H1 (cell line): ENCODE results near the gene PDE8A. TPM values are rescaled to one million over a fixed set of nuclear protein-coding genes. Genes with fewer than 3 reads are reported as not detected.

Experiments used
- CTCF ChIA-PET: fragments of 300-600 bp; sonication (Branson Sonifier 250); formaldehyde crosslinking; loops from one replicate; lab custom pipeline; 2021; ENCODE audit not compliant: partially characterized antibody; lab: Charles Lee
- POLR2A ChIA-PET: fragments of 300-600 bp; sonication (Branson Sonifier 250); formaldehyde crosslinking; loops from one replicate; lab custom pipeline; 2021; ENCODE audit warnings: inconsistent platforms; ENCODE audit not compliant: partially characterized antibody; lab: Charles Lee
- DNase-seq, 2 experiments: peaks; one replicate each; pipeline versions ENCODE4 v3.0.0 to v3.0.0-alpha.2; 2010 to 2022; ENCODE audit warnings: low spot score in 2 of 2, low read depth in 1 of 2, mixed read lengths in 1 of 2
- FAIRE-seq: peaks from 2 replicates; lab custom pipeline; 2011; peaks lifted over from hg19 to GRCh38; lab: Jason Lieb, UNC
- H2AFZ ChIP-seq: 2 replicates; pipeline ENCODE4 v1.8.1; 2012; ENCODE audit warnings: low read length, inconsistent platforms
- H2AK5ac ChIP-seq: 2 replicates; pipeline ENCODE4 v1.6.1; 2013; ENCODE audit warnings: low read depth, low read length
- H2BK120ac ChIP-seq: replicated peaks from 2 replicates; pipeline ENCODE3; 2013; ENCODE audit warnings: low read depth, low read length, inconsistent platforms
- H2BK12ac ChIP-seq: 2 replicates; pipeline ENCODE4 v1.6.1; 2013; ENCODE audit warnings: low read depth, low read length
- H2BK15ac ChIP-seq: 2 replicates; pipeline ENCODE4 v1.6.1; 2013; ENCODE audit warnings: low read length
- H2BK20ac ChIP-seq: 2 replicates; pipeline ENCODE4 v1.6.1; 2013; ENCODE audit warnings: low read length
- H2BK5ac ChIP-seq: 2 replicates; pipeline ENCODE4 v1.6.1; 2013; ENCODE audit warnings: low read depth, low read length
- H3K14ac ChIP-seq: 2 replicates; pipeline ENCODE4 v1.6.1; 2013; ENCODE audit warnings: inconsistent platforms; ENCODE audit not compliant: insufficient read length
- H3K18ac ChIP-seq: 2 replicates; pipeline ENCODE4 v1.6.1; 2013; ENCODE audit warnings: low read length; ENCODE audit errors: extremely low read depth
- H3K23ac ChIP-seq: 2 replicates; pipeline ENCODE4 v1.6.1; 2013; ENCODE audit warnings: inconsistent platforms; ENCODE audit not compliant: insufficient read length
- H3K23me2 ChIP-seq: 2 replicates; pipeline ENCODE4 v1.6.1; 2013; ENCODE audit warnings: low read depth, low read length
- H3K27ac ChIP-seq: 2 replicates; pipeline ENCODE4 v1.6.1; 2011; ENCODE audit warnings: low read depth, low read length, inconsistent platforms
- H3K27me3 ChIP-seq, 4 experiments: replicated peaks in 1 of 4; 1 replicate in 1 of 4; 2 replicates in 3 of 4; pipeline versions ENCODE4 v1.6.1 to v1.8.1; 2011 to 2013; ENCODE audit warnings: low read length in 3 of 4, mild to moderate bottlenecking in 3 of 4, inconsistent platforms in 2 of 4, mixed read lengths in 2 of 4, moderate library complexity in 1 of 4; ENCODE audit not compliant: control insufficient read depth in 3 of 4, insufficient read depth in 3 of 4; ENCODE audit errors: extremely low read depth in 1 of 4
- H3K36me3 ChIP-seq, 4 experiments: 2 replicates each; pipeline versions ENCODE4 v1.6.1 to v1.8.1; 2011 to 2013; ENCODE audit warnings: mild to moderate bottlenecking in 4 of 4, low read length in 3 of 4, moderate library complexity in 2 of 4, control low read depth in 1 of 4, inconsistent platforms in 1 of 4; ENCODE audit not compliant: insufficient read depth in 4 of 4, control insufficient read depth in 2 of 4
- H3K4ac ChIP-seq: replicated peaks from 2 replicates; pipeline ENCODE3; 2013; ENCODE audit warnings: low read length, low read depth, mixed read lengths, inconsistent platforms; ENCODE audit not compliant: insufficient read length
- H3K4me1 ChIP-seq, 4 experiments: replicated peaks in 1 of 4; 1 replicate in 1 of 4; 2 replicates in 3 of 4; pipeline versions ENCODE4 v1.6.1 to v1.8.1; 2011 to 2013; ENCODE audit warnings: low read length in 3 of 4, inconsistent platforms in 2 of 4, mixed read lengths in 1 of 4; ENCODE audit not compliant: insufficient read depth in 4 of 4, control insufficient read depth in 3 of 4
- H3K4me2 ChIP-seq, 2 experiments: 2 replicates each; pipeline versions ENCODE4 v1.6.1 to v1.8.1; 2011 to 2013; ENCODE audit warnings: low read depth in 2 of 2, low read length in 2 of 2, control low read depth in 1 of 2, inconsistent platforms in 1 of 2, mild to moderate bottlenecking in 1 of 2; ENCODE audit not compliant: insufficient read depth in 1 of 2
- H3K4me3 ChIP-seq, 4 experiments: fragments of 200-600, 300-600 bp in 1 of 4; sonication (generic), shearing (Covaris generic), sonication (Bioruptor Twin) in 1 of 4; 2 replicates each; pipeline versions ENCODE4 v1.5.1 to v1.8.1; 2011 to 2016; ENCODE audit warnings: low read length in 4 of 4, low read depth in 3 of 4, control low read depth in 2 of 4, inconsistent platforms in 2 of 4, mild to moderate bottlenecking in 2 of 4, mixed read lengths in 1 of 4, moderate library complexity in 1 of 4; ENCODE audit not compliant: insufficient read depth in 2 of 4; ENCODE audit errors: extremely low read depth in 1 of 4
- H3K56ac ChIP-seq: replicated peaks from 2 replicates; pipeline ENCODE3; 2013; ENCODE audit warnings: low read depth, mild to moderate bottlenecking, mixed read lengths, low read length, inconsistent platforms; ENCODE audit not compliant: insufficient read length
- H3K79me1 ChIP-seq: 2 replicates; pipeline ENCODE4 v1.6.1; 2013; ENCODE audit warnings: low read depth, low read length, control low read depth
- H3K79me2 ChIP-seq, 2 experiments: 2 replicates each; pipeline versions ENCODE4 v1.6.1 to v1.8.1; 2012 to 2013; ENCODE audit warnings: low read length in 2 of 2, mild to moderate bottlenecking in 2 of 2, inconsistent platforms in 1 of 2; ENCODE audit not compliant: insufficient read depth in 2 of 2, control insufficient read depth in 1 of 2
- H3K9ac ChIP-seq, 4 experiments: replicated peaks in 1 of 4; 1 replicate in 1 of 4; 2 replicates in 3 of 4; pipeline versions ENCODE4 v1.6.1 to v1.8.1; 2011 to 2013; ENCODE audit warnings: low read depth in 3 of 4, low read length in 3 of 4, control low read depth in 2 of 4, mild to moderate bottlenecking in 2 of 4, moderate library complexity in 2 of 4, inconsistent platforms in 1 of 4; ENCODE audit errors: extremely low read depth in 1 of 4
- H3K9me3 ChIP-seq, 2 experiments: 2 replicates each; pipeline versions ENCODE4 v1.6.1 to v1.8.1; 2012 to 2013; ENCODE audit warnings: mild to moderate bottlenecking in 2 of 2, moderate library complexity in 2 of 2, control low read depth in 1 of 2, inconsistent platforms in 1 of 2, low read depth in 1 of 2, low read length in 1 of 2, mixed read lengths in 1 of 2; ENCODE audit not compliant: insufficient read depth in 2 of 2
- H4K20me1 ChIP-seq, 2 experiments: replicated peaks in 1 of 2; 2 replicates each; pipeline versions ENCODE3 to v1.8.1; 2011 to 2013; ENCODE audit warnings: inconsistent platforms in 2 of 2, low read length in 2 of 2, mild to moderate bottlenecking in 1 of 2; ENCODE audit not compliant: insufficient read depth in 2 of 2, control insufficient read depth in 1 of 2
- H4K5ac ChIP-seq: 2 replicates; pipeline ENCODE4 v1.6.1; 2013; ENCODE audit warnings: low read length, low read depth, mixed read lengths, inconsistent platforms; ENCODE audit not compliant: insufficient read length
- H4K8ac ChIP-seq: 2 replicates; pipeline ENCODE4 v1.8.0; 2013; ENCODE audit warnings: mild to moderate bottlenecking, moderate library complexity, low read length, inconsistent platforms; ENCODE audit not compliant: insufficient read depth; ENCODE audit errors: extremely low read depth
- H4K91ac ChIP-seq: replicated peaks from 2 replicates; pipeline ENCODE3; 2013; ENCODE audit warnings: low read length, mixed read lengths, inconsistent platforms; ENCODE audit not compliant: insufficient read length
- CEBPB ChIP-seq: IDR thresholded peaks from 2 replicates; pipeline ENCODE4 v1.6.1; 2012; ENCODE audit warnings: low read depth, low read length
- EGR1 ChIP-seq: IDR thresholded peaks from 2 replicates; pipeline ENCODE4 v1.6.1; 2011; ENCODE audit warnings: low read depth, low read length, borderline replicate concordance
- EP300 ChIP-seq, 2 experiments: IDR thresholded peaks; 1 replicate in 1 of 2; 2 replicates in 1 of 2; pipeline ENCODE4 v1.6.1; 2011 to 2012; ENCODE audit warnings: low read depth in 2 of 2, low read length in 2 of 2, mild to moderate bottlenecking in 2 of 2, borderline replicate concordance in 1 of 2, inconsistent platforms in 1 of 2, moderate library complexity in 1 of 2
- JUN ChIP-seq: IDR thresholded peaks from 2 replicates; pipeline ENCODE4 v1.6.1; 2011; ENCODE audit warnings: low read depth, mild to moderate bottlenecking, improper control_type of control experiment, low read length
- KDM5A ChIP-seq: fragments of 200-600 bp; IDR thresholded peaks from 2 replicates; pipeline ENCODE4 v1.7.1; 2012; ENCODE audit warnings: mild to moderate bottlenecking, low read length, inconsistent platforms, mixed read lengths
- NANOG ChIP-seq: IDR thresholded peaks from 2 replicates; pipeline ENCODE4 v1.6.1; 2011; ENCODE audit warnings: low read length, low read depth, mild to moderate bottlenecking, inconsistent platforms; ENCODE audit not compliant: insufficient read depth, poor library complexity, severe bottlenecking
- PHF8 ChIP-seq: fragments of 200-600 bp; sonication (generic); conservative IDR thresholded peaks from 2 replicates; pipeline ENCODE4 v1.7.1; 2012; ENCODE audit warnings: low read depth, mild to moderate bottlenecking, inconsistent platforms, low read length, moderate library complexity
- POLR2A ChIP-seq, 2 experiments: IDR thresholded peaks; 1 replicate in 1 of 2; 2 replicates in 1 of 2; pipeline ENCODE4 v1.6.1; 2011; ENCODE audit warnings: low read depth in 2 of 2, low read length in 2 of 2, mild to moderate bottlenecking in 2 of 2; ENCODE audit errors: control extremely low read depth in 1 of 2
- SIRT6 ChIP-seq: IDR thresholded peaks from one replicate; pipeline ENCODE4 v1.7.1; 2012; ENCODE audit warnings: low read length, inconsistent platforms
- SIX5 ChIP-seq: IDR thresholded peaks from 2 replicates; pipeline ENCODE4 v1.6.1; 2011; ENCODE audit warnings: mild to moderate bottlenecking, low read depth, low read length
- SP4 ChIP-seq: IDR thresholded peaks from 2 replicates; pipeline ENCODE4 v1.6.1; 2012; ENCODE audit warnings: low read length, inconsistent platforms
- TCF12 ChIP-seq: IDR thresholded peaks from 2 replicates; pipeline ENCODE4 v1.6.1; 2011; ENCODE audit warnings: low read depth, mild to moderate bottlenecking, low read length
- WGBS, 2 experiments: shearing (Covaris generic) in 1 of 2; methylation state at CpG; one replicate each; pipeline versions ENCODE4 v1.1.6 to v1.1.7; 2013 to 2015; ENCODE audit warnings: low lambda C conversion rate in 2 of 2, mixed read lengths in 2 of 2, inconsistent platforms in 1 of 2, low coverage in 1 of 2, missing lambda C conversion rate in 1 of 2; ENCODE audit not compliant: insufficient replicate concordance in 2 of 2, insufficient coverage in 1 of 2, insufficient read length in 1 of 2; ENCODE audit errors: extremely low coverage in 1 of 2, missing lambda C conversion rate in 1 of 2; 5-methylcytosine and 5-hydroxymethylcytosine counted together
- polyA plus RNA-seq, 7 experiments: library from polyadenylated mRNA; depleted of rRNA in 3 of 7; stranded (reverse) in 5 of 7; unstranded in 2 of 7; fragments of >200 nt in 5 of 7; fragments of 200-250 nt in 2 of 7; gene quantifications; 1 replicate in 5 of 7; 2 replicates in 1 of 7; 4 replicates in 1 of 7; pipeline versions ENCODE4 v1.2.1 to v1.2.3, GENCODE V29; 2011 to 2013; ENCODE audit warnings: missing spikeins in 2 of 7, mixed read lengths in 2 of 7
- total RNA-seq: library from RNA; stranded (reverse); fragmentation: NEBNext Ultra II Directional; extraction: Animal tissue kit (Norgen Biotek cat#: 25700); gene quantifications from 2 replicates; pipeline ENCODE4 v1.2.1, GENCODE V29; 2021
- TF ChIP-seq, protein P1 (sequence below): IDR thresholded peaks from 2 replicates; pipeline ENCODE4 v1.6.1; 2011; ENCODE audit warnings: low read depth, mild to moderate bottlenecking, low read length; ENCODE audit not compliant: insufficient read depth

PDE8A gene
- total and polyA plus RNA-seq, 2 of the 8 experiments (the other 6 are each of a cell fraction or from before 2014, with no cell fraction given), result 6.9 to 7.8 TPM

DNA sequence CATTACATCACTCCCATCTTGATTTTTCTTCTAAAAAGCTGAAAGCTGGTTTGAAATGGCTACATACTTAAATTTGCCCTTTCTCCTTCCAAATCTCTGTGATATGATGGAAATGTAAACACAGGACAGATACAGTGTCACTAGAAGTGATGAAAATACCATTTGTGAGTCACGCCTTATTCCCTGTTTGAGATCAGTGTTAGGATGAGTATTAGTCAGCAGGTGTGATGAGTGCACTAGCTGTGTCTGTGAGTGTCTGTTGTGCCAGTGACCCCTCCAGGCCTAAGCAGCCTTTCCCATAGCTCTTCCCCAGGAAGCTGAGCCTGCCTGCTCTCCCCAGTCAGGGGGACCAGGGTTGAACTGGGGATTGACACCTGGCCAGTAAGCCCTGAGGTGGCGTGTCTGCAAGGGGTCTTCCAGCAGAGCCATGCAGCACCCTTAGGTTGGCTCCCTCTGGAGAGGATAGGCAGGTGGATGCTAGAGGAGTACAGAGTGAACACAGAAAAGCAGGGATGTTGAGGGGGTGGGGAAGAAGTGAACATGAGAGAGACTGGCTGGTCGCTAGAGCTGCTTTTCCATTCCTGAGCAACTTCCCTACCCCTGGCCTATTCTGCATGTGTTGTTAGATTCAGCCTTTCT is 92.0 kb downstream of the PDE8A start:
- no peak overlapping the region for H3K56ac ChIP-seq
- no peak overlapping the region for H3K14ac ChIP-seq
- no peaks in the 10 kb centered on the region for H3K23me2 ChIP-seq
- no peak overlapping the region for H2BK5ac ChIP-seq
- no peak overlapping the region for H4K91ac ChIP-seq
- no peaks in the 10 kb centered on the region for H3K27me3 ChIP-seq
- H3K4me3 ChIP-seq, result no peak overlapping the region
- no peak overlapping the region for H2BK15ac ChIP-seq
- H2BK12ac ChIP-seq, result no peak overlapping the region
- TF ChIP-seq EGR1 (no peak), PHF8 (no peak), JUN (no peak), TCF12 (no peak), SIX5 (no peak), NANOG (no peak), EP300 (IDR thresholded peaks at IDR 0.05; ENCODE audit: borderline replicate concordance in 1 of 2, low read depth in 2 of 2, low read length in 2 of 2) (no peak), CEBPB (no peak), POLR2A (IDR thresholded peaks at IDR 0.05; ENCODE audit: control extremely low read depth in 1 of 2, low read depth in 2 of 2, low read length in 2 of 2) (no peak), KDM5A (no peak), SIRT6 (no peak), SP4 (no peak)
- TF ChIP-seq, protein P1, sequence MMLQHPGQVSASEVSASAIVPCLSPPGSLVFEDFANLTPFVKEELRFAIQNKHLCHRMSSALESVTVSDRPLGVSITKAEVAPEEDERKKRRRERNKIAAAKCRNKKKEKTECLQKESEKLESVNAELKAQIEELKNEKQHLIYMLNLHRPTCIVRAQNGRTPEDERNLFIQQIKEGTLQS, result no peak
- no peaks in the 10 kb centered on the region for H4K20me1 ChIP-seq
- no peak overlapping the region for H3K4ac ChIP-seq
- ChIA-PET POLR2A (interaction anchor here (1.4 kb wide), 1 partner anchor 10 kb away, joined by 3 read pairs; no protein-coding TSS in a partner anchor), CTCF (no interaction called here)
- no peak overlapping the region for H2BK120ac ChIP-seq
- WGBS, 2 experiments, result 91% methylated on average over 3 of the region's 3 CpGs; no CpG with 5 or more reads in 1 of the 2 experiments
- DNase-seq, result no peak
- H3K9ac ChIP-seq, result no peak overlapping the region
- H4K8ac ChIP-seq, result no peak overlapping the region
- H3K4me1 ChIP-seq, result no peaks in the 10 kb centered on the region
- H3K27ac ChIP-seq, result no peak overlapping the region
- H3K36me3 ChIP-seq, result no peaks in the 10 kb centered on the region
- H3K23ac ChIP-seq, result no peak overlapping the region
- no peak overlapping the region for H4K5ac ChIP-seq
- no peak overlapping the region for H2BK20ac ChIP-seq
- no peak overlapping the region for H2AK5ac ChIP-seq
- H2AFZ ChIP-seq, result no peak overlapping the region
- no peak overlapping the region for H3K18ac ChIP-seq
- H3K9me3 ChIP-seq, result no peaks in the 10 kb centered on the region
- no peaks in the 10 kb centered on the region for H3K79me2 ChIP-seq
- no peaks in the 10 kb centered on the region for H3K79me1 ChIP-seq
- no peak for FAIRE-seq
- H3K4me2 ChIP-seq, result no peak overlapping the region
